HG02610 (cell line): ENCODE data around the gene DYRK1A.

Experiments used
- ATAC-seq: cut with Tn5 transposase; IDR thresholded peaks from one replicate; pipeline ENCODE4 v1.9.1; 2021; ENCODE audit warnings: mild to moderate bottlenecking, moderate library complexity; ENCODE audit not compliant: unreplicated experiment

Gene DYRK1A

GRCh38 chr21:37474342-37474741, 107.8 kb downstream of the DYRK1A start:
- ATAC-seq: no peak

DNA sequence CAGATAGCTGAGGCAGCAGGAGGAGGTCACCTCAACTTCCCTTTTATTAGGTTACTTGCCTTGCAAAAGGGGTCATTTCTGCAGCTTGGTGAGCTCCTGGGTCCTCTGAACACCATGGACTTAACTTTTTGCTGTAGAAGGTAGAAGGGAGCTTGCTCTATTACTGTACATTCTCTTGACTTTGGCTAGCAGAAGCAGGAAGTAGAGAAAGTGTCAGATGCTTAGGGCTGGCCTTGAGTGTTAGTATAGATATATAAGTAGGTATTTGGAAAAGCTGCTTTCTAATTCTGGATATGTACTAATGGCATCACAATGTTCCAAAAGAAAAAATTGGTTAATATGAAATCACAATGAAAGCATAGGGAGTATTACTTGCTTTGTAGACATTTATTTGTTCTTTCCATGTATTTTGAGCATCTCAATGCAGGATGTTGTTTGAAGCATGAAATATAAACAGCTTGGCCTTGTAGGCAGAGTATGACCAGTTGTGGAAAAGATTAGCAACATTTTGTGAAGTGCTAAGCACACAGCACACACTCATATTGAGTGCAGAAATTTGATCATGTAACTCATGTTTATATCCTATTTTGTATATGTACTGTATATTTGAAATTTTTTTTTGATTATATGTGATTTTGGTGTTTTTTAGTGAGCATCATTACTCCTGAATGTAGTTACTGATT, 108.8 kb downstream of the DYRK1A start:
- ATAC-seq: no peak

DNA sequence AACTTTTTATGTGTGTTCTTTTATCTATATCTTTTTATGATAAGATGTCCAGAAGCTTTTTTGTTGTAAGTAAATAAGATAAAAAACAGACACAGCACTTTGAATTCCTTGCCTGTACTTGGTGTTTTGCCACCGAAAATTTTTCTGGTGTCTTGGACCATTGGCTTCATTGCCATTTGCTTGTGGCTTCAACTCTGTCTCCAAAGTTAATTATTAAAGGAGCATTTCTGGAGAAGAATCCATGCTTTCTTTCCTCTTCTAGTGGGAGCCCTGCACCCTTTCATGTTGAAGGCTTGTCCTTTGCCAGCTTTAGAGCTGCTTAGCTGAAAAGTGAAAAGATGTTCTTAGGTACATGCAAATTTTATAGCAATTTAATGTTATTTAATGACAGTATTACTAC, 112.2 kb downstream of the DYRK1A start:
- ATAC-seq: no peak

DNA sequence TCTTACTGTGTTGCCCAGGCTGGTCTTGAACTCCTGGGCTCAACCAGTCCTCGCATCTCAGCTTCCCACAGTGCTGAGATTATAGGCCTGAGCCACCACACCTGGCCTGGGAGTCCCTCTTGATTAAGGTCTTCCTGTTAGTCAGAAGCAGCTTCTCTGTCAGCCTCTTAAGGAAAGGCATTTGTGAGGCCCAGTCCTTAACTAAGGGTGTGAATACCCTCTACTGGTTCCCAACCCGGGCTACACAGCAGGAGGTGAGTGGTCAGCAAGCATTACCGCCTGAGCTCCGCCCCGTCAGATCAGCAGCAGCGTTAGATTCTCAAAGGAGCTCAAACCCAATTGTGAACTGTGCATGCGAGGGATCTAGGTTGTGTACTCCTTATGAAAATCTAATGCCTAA, 117.2 kb downstream of the DYRK1A start:
- no peak for ATAC-seq

- no peak for ATAC-seq
These were observed 118.2 kb downstream of the DYRK1A start for GRCh38 chr21:37484535-37485474.

- ATAC-seq: no peak
These were observed 123.0 kb downstream of the DYRK1A start for GRCh38 chr21:37489553-37489952.

DNA sequence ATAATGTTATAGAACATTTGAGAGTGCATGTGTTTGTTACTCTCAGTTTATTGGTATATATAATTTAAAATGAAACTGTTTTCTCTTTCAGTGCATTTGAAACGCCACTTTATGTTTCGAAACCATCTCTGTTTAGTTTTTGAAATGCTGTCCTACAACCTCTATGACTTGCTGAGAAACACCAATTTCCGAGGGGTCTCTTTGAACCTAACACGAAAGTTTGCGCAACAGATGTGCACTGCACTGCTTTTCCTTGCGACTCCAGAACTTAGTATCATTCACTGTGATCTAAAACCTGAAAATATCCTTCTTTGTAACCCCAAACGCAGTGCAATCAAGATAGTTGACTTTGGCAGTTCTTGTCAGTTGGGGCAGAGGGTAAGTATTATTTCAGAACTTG, 123.5 kb downstream of the DYRK1A start:
- no peak for ATAC-seq

DNA sequence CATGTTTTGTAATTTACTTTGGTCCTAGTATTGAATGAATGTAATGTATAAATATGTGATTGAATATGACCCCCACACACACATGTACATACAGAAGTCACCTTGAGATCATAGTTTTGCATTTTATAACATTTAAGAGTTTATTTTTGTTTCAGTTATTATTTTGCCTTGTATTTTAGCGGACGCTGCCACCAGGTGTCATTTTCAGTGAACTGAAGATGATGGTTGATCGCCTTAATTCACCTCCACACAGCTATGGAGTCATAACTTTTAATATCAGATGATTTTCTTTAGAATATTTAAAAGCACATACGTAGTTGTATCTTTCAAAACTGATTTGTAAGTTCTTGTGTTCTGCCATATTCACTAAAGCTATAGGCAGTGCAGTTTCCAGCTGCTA, 130.4 kb downstream of the DYRK1A start:
- no peak for ATAC-seq

- no peak for ATAC-seq
These were observed 132.1 kb downstream of the DYRK1A start for GRCh38 chr21:37498664-37499063.

GRCh38 chr21:37502947-37503346, 136.4 kb downstream of the DYRK1A start:
- ATAC-seq: no peak

DNA sequence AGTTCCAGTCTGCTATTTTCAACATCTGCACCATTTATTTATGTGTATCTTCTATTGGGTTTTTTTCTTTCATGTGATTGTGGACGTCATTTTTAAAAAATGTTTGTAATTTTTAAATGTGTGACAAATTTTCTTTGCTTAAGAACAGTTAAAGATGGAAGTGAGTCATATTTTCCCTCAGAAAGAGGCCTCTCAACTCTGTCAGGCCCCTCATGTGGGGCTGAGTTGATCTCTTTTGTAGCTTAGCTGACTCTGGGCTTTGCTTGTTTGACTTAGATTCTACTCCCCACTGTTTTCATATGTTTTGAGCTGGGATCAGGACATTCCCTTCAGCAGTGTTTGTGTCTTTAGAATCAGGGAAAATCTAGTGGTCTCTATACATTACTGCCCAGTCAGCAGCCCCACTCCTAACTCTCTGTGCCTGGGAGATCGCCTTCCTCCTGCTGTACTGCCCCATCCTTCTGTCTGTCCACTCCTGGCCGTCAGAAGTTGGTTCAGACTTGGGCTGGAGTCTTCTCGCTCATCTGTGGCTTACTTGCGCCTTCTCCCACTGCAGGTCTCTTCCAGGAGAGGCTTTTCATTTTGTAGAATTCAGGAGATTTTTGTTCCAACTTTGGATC, 137.4 kb downstream of the DYRK1A start:
- no peak for ATAC-seq

DNA sequence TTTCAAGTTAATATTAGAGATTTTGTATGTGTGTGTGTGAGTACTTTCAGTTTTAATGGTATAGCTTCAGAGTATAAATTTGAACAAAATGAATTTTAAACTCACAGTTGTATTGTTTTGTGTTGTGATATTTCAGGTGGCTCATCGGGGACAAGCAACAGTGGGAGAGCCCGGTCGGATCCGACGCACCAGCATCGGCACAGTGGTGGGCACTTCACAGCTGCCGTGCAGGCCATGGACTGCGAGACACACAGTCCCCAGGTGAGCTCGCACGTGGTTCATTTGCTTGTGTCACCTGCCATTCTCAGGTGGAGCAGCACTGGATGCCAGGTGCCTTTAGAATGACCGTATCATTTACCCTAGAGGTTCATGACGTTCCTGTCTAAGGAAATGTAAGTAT, 139.4 kb downstream of the DYRK1A start:
- ATAC-seq: no peak

DNA sequence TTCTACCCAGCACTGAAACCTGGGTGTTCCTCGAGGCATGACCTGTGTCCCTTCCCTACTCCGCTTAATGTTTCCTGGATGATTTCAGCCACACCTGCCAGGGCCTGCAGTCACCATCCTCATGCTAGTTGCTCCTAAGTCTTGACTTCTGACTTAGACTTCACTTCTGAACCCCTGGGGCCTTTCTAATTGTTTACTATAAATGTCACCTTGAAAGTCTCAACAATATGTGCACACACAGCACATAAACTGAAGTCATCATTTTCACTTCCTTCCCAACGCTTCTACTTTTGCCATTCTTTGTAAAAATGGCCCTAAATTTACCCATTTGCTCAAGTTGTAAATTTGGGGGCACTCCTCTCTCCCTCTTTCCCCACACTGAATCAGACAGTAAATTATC, 141.1 kb downstream of the DYRK1A start:
- ATAC-seq: no peak

DNA sequence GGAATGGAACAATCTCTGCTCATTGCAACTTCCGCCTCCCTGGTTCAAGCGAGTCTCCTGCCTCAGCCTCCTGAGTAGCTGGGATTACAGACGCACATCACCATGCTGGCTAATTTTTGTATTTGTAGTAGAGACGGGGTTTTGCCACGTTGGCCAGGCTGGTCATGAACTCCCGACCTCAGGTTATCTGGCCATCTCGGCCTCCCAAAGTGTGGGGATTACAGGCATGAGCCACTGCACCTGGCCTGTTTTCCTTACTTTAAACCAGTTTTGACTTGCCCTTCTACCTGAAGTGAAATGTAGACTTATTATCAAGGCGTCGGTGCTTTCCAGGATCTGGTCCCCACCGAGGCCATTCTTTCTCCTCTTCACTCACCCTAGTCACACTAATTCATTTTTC, 141.8 kb downstream of the DYRK1A start:
- ATAC-seq: no peak

GRCh38 chr21:37509802-37510393, 143.3 kb downstream of the DYRK1A start:
- ATAC-seq: no peak

DNA sequence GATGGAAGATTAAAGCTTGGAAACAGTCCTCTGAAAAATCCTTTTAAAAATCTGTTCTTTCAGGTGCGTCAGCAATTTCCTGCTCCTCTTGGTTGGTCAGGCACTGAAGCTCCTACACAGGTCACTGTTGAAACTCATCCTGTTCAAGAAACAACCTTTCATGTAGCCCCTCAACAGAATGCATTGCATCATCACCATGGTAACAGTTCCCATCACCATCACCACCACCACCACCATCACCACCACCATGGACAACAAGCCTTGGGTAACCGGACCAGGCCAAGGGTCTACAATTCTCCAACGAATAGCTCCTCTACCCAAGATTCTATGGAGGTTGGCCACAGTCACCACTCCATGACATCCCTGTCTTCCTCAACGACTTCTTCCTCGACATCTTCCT, 145.3 kb downstream of the DYRK1A start:
- ATAC-seq: no peak

DNA sequence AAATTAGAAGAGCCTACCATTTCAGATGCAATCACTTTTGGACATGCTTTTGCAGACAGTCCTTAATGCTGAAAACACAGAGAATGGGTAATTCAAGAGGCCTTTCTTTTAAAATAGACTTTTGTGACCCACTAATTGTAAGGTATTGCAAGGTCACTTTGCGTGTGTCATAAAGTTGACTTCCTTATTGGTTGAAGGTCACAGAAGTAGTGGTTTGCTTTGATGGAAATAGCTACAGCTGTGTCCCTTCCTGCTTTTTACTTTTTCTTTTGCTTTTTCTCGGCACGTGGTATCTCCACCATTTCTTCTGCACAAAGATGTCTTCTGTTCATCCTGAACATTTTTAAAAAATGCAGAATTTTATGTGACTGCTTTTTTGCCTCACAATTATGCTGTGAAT, 146.8 kb downstream of the DYRK1A start:
- ATAC-seq: no peak

DNA sequence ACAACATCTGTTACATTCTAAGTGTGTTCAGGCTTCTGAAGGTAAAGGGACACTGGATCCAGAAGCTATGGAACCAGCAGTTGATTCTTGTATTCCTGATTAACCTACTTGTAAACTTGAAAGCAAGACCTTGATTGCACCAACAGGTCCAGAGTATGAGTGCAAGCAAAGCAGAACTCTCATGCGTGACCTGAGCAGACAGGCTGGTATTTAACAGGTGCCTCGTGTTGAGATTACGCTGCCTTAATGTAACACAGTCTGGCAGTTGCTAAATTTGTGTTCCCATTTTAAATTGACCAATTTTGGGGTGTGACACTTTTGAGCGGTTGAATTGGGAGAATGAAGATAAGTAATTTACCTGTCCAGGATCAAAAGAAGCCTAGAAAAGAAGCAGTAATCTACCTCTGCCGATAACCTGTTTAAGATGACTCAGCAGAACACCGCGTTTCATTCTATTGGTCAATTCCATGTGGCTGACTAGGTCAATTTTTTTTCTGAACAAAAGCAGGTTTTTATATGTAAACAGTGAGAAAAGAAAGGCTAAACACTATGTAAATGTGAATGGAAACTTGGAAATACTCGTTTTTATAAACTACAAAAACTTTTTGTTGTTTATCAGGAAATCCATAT, 147.6 kb downstream of the DYRK1A start:
- no peak for ATAC-seq

DNA sequence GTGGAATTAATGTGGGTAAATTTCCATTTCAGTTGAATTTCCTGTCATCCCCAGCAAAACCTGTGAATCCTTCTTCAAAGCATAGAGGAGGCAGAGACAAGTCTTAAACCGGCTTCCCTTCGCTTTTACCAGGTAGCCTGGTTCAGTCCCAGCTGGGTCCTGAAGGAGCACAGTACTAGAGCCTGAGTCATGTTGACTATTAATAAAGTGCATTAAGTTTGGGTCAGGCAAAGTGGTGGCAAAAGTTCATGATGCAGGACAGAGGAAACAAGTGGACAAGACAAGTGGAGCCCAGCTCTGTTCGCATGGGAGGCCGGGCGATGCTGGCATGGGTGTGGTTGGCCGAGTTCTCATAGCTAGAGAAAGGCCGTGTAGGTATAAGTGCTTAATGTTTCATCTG, 150.4 kb downstream of the DYRK1A start:
- no peak for ATAC-seq

DNA sequence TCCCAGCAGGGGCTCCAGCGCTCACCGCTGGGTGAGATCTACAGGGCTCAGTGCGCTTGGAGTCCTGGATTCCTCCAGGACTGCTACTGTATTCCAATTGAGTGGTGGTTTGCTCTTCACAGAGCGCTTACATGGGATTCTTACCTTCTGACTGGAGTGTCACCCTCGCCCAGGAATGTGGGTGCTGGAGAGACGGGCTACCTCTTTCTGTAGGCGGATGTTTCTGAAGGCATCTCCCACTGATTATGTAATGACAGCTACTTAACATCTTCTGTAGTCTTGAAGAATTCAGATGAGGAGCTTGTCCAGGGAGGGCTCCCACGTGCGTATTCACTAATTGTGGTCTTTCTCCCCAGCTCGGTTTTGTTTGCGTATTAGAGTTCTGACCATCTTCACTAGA, 154.2 kb downstream of the DYRK1A start:
- ATAC-seq: no peak

DNA sequence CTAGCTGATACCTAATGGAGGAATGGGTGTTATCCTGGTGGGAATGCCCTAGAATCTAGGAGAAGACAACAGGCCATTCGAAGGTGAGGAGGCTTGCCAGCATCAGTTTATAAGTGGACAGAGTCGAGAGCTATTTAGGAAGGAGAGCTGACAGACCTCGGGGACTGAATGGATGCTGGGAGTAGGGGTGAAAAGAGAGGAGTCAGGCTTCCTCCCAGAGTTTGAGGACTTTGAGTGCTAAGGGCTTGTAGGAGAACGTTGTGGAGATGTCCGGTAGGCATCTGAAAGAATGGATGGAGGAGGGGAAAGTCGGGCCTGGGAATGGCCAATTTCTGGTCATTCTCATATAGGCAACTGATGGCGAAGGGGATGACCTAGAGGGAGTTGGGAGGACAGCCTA, 155.1 kb downstream of the DYRK1A start:
- ATAC-seq: no peak
